ENCODE data around the gene MROH2A.

MROH2A gene

GRCh38 chr2:233795735-233796171 is 17.6 kb downstream of the MROH2A start:
- H3K4me3 ChIP-seq (ENCODE audit: low read length): no peak overlapping the region

DNA sequence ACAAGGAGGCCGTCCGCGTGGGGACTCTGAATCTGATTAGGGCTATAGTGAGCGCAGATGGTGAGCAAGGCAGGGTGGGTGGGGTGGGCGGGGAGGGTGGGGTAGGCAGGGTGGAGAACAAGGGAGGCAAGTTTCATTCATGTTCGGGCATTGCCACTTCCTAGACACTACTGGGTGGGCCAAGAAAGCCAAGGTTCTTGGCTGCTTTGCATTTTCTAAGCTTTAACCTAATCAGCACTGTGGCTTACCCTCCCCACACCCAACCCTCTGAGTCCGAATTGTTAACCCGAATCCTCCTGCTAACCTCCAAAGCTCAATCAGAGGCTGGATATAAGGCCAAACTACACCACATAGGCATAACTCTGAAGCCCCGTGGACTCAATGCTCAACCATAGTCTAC is 18.1 kb downstream of the MROH2A start:
- Histone ChIP-seq H3K27me3 (ENCODE audit: control insufficient read depth, insufficient read depth, low read length) (peaks cover 2% of the 10 kb centered on the region), H3K4me1 (ENCODE audit: control insufficient read depth, insufficient read depth, low read length) (no peaks in the 10 kb centered on the region), H3K36me3 (ENCODE audit: control insufficient read depth, insufficient read depth, low read length) (no peaks in the 10 kb centered on the region), H3K27ac (ENCODE audit: low read depth, low read length) (no peak overlapping the region), H3K4me3 (ENCODE audit: low read length) (no peak overlapping the region), H3K9ac (ENCODE audit: low read length) (no peak overlapping the region)

More at GRCh38 chr2:233795735-233796171, 17.6 kb downstream of the MROH2A start:
- Histone ChIP-seq H3K36me3 (ENCODE audit: control insufficient read depth, insufficient read depth, low read length) (no peaks in the 10 kb centered on the region), H3K27ac (ENCODE audit: low read depth, low read length) (no peak overlapping the region), H3K4me1 (ENCODE audit: control insufficient read depth, insufficient read depth, low read length) (no peaks in the 10 kb centered on the region), H3K9ac (ENCODE audit: low read length) (no peak overlapping the region), H3K27me3 (ENCODE audit: control insufficient read depth, insufficient read depth, low read length) (peaks cover 2% of the 10 kb centered on the region)

GRCh38 chr2:233798335-233799086 is 20.4 kb downstream of the MROH2A start:
- H3K4me1 ChIP-seq (ENCODE audit: control insufficient read depth, insufficient read depth, low read length): no peaks in the 10 kb centered on the region
- H3K27me3 ChIP-seq (ENCODE audit: control insufficient read depth, insufficient read depth, low read length): peaks cover 2% of the 10 kb centered on the region
- no peak overlapping the region for H3K27ac ChIP-seq (ENCODE audit: low read depth, low read length)
- no peak overlapping the region for H3K4me3 ChIP-seq (ENCODE audit: low read length)
- no peak overlapping the region for H3K9ac ChIP-seq (ENCODE audit: low read length)
- H3K36me3 ChIP-seq (ENCODE audit: control insufficient read depth, insufficient read depth, low read length): no peaks in the 10 kb centered on the region

GRCh38 chr2:233799087-233799665 is 21.0 kb downstream of the MROH2A start:
- Histone ChIP-seq H3K9ac (ENCODE audit: low read length) (no peak overlapping the region), H3K4me3 (ENCODE audit: low read length) (no peak overlapping the region), H3K27me3 (ENCODE audit: control insufficient read depth, insufficient read depth, low read length) (no peaks in the 10 kb centered on the region), H3K27ac (ENCODE audit: low read depth, low read length) (no peak overlapping the region), H3K36me3 (ENCODE audit: control insufficient read depth, insufficient read depth, low read length) (no peaks in the 10 kb centered on the region), H3K4me1 (ENCODE audit: control insufficient read depth, insufficient read depth, low read length) (no peaks in the 10 kb centered on the region)

DNA sequence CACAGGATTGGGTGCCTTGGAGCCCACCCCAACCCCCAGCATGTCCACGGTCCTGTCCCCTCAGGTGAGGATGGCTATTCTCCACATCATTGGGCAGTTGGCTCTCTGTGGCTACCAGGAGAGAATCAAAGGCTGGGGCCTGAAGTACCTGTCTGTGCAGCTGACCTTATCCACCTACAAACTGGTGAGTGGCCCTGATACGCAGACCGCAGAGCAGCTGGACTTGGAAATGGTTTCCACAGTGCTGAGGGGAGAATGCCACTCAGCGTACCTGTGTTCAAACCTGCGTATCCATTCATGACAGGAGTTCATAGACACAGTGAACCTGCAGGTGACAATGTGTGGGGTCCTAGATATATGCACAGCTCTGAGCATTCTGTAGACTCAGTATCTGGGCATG is 21.6 kb downstream of the MROH2A start:
- no peaks in the 10 kb centered on the region for H3K36me3 ChIP-seq (ENCODE audit: control insufficient read depth, insufficient read depth, low read length)
- H3K4me1 ChIP-seq (ENCODE audit: control insufficient read depth, insufficient read depth, low read length): no peaks in the 10 kb centered on the region
- no peak overlapping the region for H3K9ac ChIP-seq (ENCODE audit: low read length)
- no peak overlapping the region for H3K27ac ChIP-seq (ENCODE audit: low read depth, low read length)
- no peak overlapping the region for H3K4me3 ChIP-seq (ENCODE audit: low read length)
- no peaks in the 10 kb centered on the region for H3K27me3 ChIP-seq (ENCODE audit: control insufficient read depth, insufficient read depth, low read length)

- H3K4me3 ChIP-seq (ENCODE audit: low read length): no peak overlapping the region
- H3K27me3 ChIP-seq (ENCODE audit: control insufficient read depth, insufficient read depth, low read length): no peaks in the 10 kb centered on the region
- H3K4me1 ChIP-seq (ENCODE audit: control insufficient read depth, insufficient read depth, low read length): no peaks in the 10 kb centered on the region
- no peaks in the 10 kb centered on the region for H3K36me3 ChIP-seq (ENCODE audit: control insufficient read depth, insufficient read depth, low read length)
- no peak overlapping the region for H3K27ac ChIP-seq (ENCODE audit: low read depth, low read length)
- H3K9ac ChIP-seq (ENCODE audit: low read length): no peak overlapping the region
These were observed 22.1 kb downstream of the MROH2A start for GRCh38 chr2:233800208-233800607.

GRCh38 chr2:233801357-233802131 is 23.4 kb downstream of the MROH2A start:
- Histone ChIP-seq H3K4me1 (ENCODE audit: control insufficient read depth, insufficient read depth, low read length) (no peaks in the 10 kb centered on the region), H3K36me3 (ENCODE audit: control insufficient read depth, insufficient read depth, low read length) (no peaks in the 10 kb centered on the region), H3K9ac (ENCODE audit: low read length) (no peak overlapping the region), H3K27ac (ENCODE audit: low read depth, low read length) (no peak overlapping the region), H3K27me3 (ENCODE audit: control insufficient read depth, insufficient read depth, low read length) (no peaks in the 10 kb centered on the region), H3K4me3 (ENCODE audit: low read length) (no peak overlapping the region)

GRCh38 chr2:233802132-233802815 is 24.1 kb downstream of the MROH2A start:
- H3K36me3 ChIP-seq (ENCODE audit: control insufficient read depth, insufficient read depth, low read length): no peaks in the 10 kb centered on the region
- H3K9ac ChIP-seq (ENCODE audit: low read length): no peak overlapping the region
- no peak overlapping the region for H3K27ac ChIP-seq (ENCODE audit: low read depth, low read length)
- no peaks in the 10 kb centered on the region for H3K27me3 ChIP-seq (ENCODE audit: control insufficient read depth, insufficient read depth, low read length)
- H3K4me3 ChIP-seq (ENCODE audit: low read length): no peak overlapping the region
- no peaks in the 10 kb centered on the region for H3K4me1 ChIP-seq (ENCODE audit: control insufficient read depth, insufficient read depth, low read length)

DNA sequence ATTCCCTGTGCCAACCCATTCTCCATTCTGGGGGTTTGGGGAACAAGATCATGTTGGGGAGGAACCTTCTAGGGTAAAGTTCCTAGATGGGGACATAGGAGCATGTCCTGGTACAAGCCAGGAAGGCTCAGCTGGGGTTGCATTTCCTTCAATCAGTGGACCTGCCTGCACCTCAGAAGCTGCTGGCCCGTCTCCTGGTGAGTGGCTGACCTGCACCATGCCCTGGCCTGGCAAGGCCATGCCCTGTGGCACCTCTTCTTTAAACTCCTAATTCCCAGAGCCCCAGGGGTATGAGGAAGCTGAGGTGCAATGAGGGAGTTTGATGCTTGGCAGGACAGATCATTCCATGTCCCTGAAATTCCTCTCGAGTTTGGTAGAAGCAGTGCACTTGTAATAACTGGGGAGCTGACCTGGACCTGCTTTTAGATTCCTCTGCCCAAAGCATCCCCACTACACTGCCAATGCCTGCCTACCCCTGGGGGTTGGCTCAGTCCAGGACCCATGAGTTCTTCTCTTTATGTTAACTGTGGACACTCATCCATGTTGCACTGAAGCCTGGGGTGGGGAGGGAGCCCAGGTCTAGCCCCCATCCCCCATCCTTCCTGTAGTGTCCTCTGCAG is 25.3 kb downstream of the MROH2A start:
- no peak overlapping the region for H3K9ac ChIP-seq (ENCODE audit: low read length)
- no peaks in the 10 kb centered on the region for H3K27me3 ChIP-seq (ENCODE audit: control insufficient read depth, insufficient read depth, low read length)
- H3K27ac ChIP-seq (ENCODE audit: low read depth, low read length): no peak overlapping the region
- H3K4me3 ChIP-seq (ENCODE audit: low read length): no peak overlapping the region
- H3K4me1 ChIP-seq (ENCODE audit: control insufficient read depth, insufficient read depth, low read length): no peaks in the 10 kb centered on the region
- no peaks in the 10 kb centered on the region for H3K36me3 ChIP-seq (ENCODE audit: control insufficient read depth, insufficient read depth, low read length)

- Histone ChIP-seq H3K4me3 (ENCODE audit: low read length) (no peak overlapping the region), H3K36me3 (ENCODE audit: control insufficient read depth, insufficient read depth, low read length) (no peaks in the 10 kb centered on the region), H3K9ac (ENCODE audit: low read length) (no peak overlapping the region), H3K27ac (ENCODE audit: low read depth, low read length) (no peak overlapping the region), H3K27me3 (ENCODE audit: control insufficient read depth, insufficient read depth, low read length) (no peaks in the 10 kb centered on the region), H3K4me1 (ENCODE audit: control insufficient read depth, insufficient read depth, low read length) (no peaks in the 10 kb centered on the region)
These were observed 25.9 kb downstream of the MROH2A start for GRCh38 chr2:233803994-233804393.

DNA sequence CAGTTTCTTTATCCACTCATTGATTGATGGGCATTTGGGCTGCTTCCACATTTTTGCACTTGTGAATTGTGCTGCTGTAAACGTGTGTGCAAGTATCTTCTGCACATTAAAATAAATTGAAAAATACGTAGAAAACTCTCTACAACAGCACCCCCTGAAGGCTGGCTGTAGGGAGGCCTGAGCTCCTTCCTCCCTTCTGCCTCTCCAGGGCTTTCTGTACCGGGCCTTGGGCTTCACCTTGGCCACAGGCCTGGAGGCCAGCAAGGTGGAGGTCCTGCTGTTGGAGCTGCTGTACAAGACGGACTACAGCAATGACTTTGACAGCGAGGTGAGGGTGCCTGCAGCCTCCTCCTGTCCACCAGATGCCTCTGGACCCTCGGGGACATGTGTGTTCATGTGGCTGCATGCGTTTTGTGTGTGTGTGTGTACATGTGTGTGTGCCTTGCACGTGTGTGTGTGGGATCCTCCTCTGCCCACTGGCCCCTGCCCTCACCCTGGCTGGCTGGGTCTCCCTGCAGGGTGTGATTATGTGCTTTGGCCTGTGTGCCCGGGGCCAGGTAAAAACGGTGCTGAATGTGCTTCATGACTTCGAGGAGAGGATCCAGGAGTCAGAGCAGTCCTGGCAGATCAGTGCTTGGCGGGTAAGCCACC is 29.2 kb downstream of the MROH2A start:
- no peak overlapping the region for H3K27ac ChIP-seq (ENCODE audit: low read depth, low read length)
- no peak overlapping the region for H3K4me3 ChIP-seq (ENCODE audit: low read length)
- H3K27me3 ChIP-seq (ENCODE audit: control insufficient read depth, insufficient read depth, low read length): no peaks in the 10 kb centered on the region
- H3K9ac ChIP-seq (ENCODE audit: low read length): no peak overlapping the region
- no peaks in the 10 kb centered on the region for H3K4me1 ChIP-seq (ENCODE audit: control insufficient read depth, insufficient read depth, low read length)
- no peaks in the 10 kb centered on the region for H3K36me3 ChIP-seq (ENCODE audit: control insufficient read depth, insufficient read depth, low read length)

All from rectal smooth muscle tissue (tissue), 1 donor.